OCI-LY1 (cell line): ENCODE results near the gene OGFR.

Experiments
- H2AFZ ChIP-seq: fragments of 200-600 bp; sonication (generic), shearing (Covaris generic); 2 replicates; pipeline ENCODE4 v1.6.0; 2014; ENCODE audit warnings: antibody characterized with exemption, mild to moderate bottlenecking, low read length
- H3F3A ChIP-seq: fragments of 200-600 bp; sonication (generic), shearing (Covaris generic); 2 replicates; pipeline ENCODE4 v1.6.0; 2014; ENCODE audit warnings: mild to moderate bottlenecking, antibody characterized with exemption, low read length, moderate library complexity; ENCODE audit not compliant: insufficient read depth
- H3K27ac ChIP-seq: fragments of 200-600 bp; sonication (generic); 2 replicates; pipeline ENCODE4 v1.5.1; 2014; ENCODE audit warnings: low read length, mixed run types, mild to moderate bottlenecking, low read depth; ENCODE audit not compliant: poor library complexity, severe bottlenecking
- H3K27me3 ChIP-seq: fragments of 200-600 bp; sonication (generic); 2 replicates; pipeline ENCODE4 v1.6.0; 2014; ENCODE audit warnings: antibody characterized with exemption, mild to moderate bottlenecking, low read length, moderate library complexity; ENCODE audit not compliant: insufficient read depth
- H3K36me3 ChIP-seq: fragments of 200-600 bp; sonication (generic); 2 replicates; pipeline ENCODE4 v1.6.1; 2014; ENCODE audit warnings: mild to moderate bottlenecking, antibody characterized with exemption, low read length, moderate library complexity, mixed read lengths; ENCODE audit not compliant: insufficient read depth
- H3K4me1 ChIP-seq: fragments of 200-600 bp; sonication (generic); 2 replicates; pipeline ENCODE4 v1.5.1; 2014; ENCODE audit warnings: mild to moderate bottlenecking, low read length, moderate library complexity; ENCODE audit not compliant: insufficient read depth, severe bottlenecking
- H3K4me2 ChIP-seq: fragments of 200-600 bp; sonication (generic), shearing (Covaris generic); 2 replicates; pipeline ENCODE4 v1.6.1; 2014; ENCODE audit warnings: low read length
- H3K4me3 ChIP-seq: fragments of 200-600 bp; sonication (generic); 2 replicates; pipeline ENCODE4 v1.5.1; 2014; ENCODE audit warnings: low read length, low read depth, mild to moderate bottlenecking, mixed read lengths; ENCODE audit not compliant: poor library complexity, severe bottlenecking
- H3K79me2 ChIP-seq: fragments of 200-600 bp; shearing (Covaris generic); 2 replicates; pipeline ENCODE4 v1.6.1; 2016; ENCODE audit warnings: mixed run types, low read length, mixed read lengths; ENCODE audit not compliant: insufficient read depth
- H3K9ac ChIP-seq: fragments of 200-600 bp; sonication (generic), shearing (Covaris generic); 2 replicates; pipeline ENCODE4 v1.6.1; 2014; ENCODE audit warnings: mild to moderate bottlenecking, low read length, mixed read lengths
- H3K9me2 ChIP-seq: fragments of 200-600 bp; sonication (generic), shearing (Covaris generic); 2 replicates; pipeline ENCODE4 v1.6.1; 2014; ENCODE audit warnings: low read depth, mild to moderate bottlenecking, low read length, mixed read lengths
- H3K9me3 ChIP-seq: fragments of 200-600 bp; shearing (Covaris generic); 2 replicates; pipeline ENCODE4 v1.6.1; 2014; ENCODE audit warnings: low read length, mixed read lengths
- H4K20me1 ChIP-seq: fragments of 200-600 bp; sonication (generic), shearing (Covaris generic); 2 replicates; pipeline ENCODE4 v1.6.0; 2016; ENCODE audit warnings: mild to moderate bottlenecking, low read length; ENCODE audit not compliant: insufficient read depth
- CTCF ChIP-seq: fragments of 200-600 bp; sonication (generic), shearing (Covaris generic); IDR thresholded peaks from 2 replicates; pipeline ENCODE4 v1.5.1; 2017; ENCODE audit warnings: mild to moderate bottlenecking, antibody characterized with exemption, low read length, moderate library complexity, mixed read lengths
- EZH2 ChIP-seq: fragments of 200-600 bp; sonication (generic), shearing (Covaris generic); IDR thresholded peaks from 2 replicates; pipeline ENCODE4 v1.8.0; 2017; ENCODE audit warnings: borderline replicate concordance, mixed run types, mild to moderate bottlenecking, antibody characterized with exemption, low read length, moderate library complexity, mixed read lengths

OGFR gene

DNA sequence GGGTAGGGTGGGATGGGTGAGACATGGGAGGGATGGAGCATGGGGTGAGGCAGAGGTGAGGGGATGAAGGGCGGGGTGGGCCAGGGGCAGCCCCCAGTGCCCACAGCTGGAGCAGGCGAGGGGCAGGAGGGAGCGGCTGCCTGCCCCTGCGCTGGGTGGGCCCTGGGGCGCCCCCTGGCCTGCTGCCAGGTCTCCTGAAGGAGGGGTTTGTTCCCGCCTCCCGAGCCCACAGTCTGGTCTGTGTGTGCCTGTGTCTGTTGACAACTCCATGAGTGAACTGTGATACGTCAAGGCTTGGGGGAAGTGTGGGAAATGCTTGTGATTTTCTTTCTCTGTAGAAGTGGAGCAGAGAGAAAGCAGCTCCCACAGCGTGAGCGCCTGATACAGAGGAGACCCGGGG, 19.2 kb upstream of the OGFR start:
- H3K4me2 ChIP-seq, result no peak overlapping the region
- no peak overlapping the region for H3K27ac ChIP-seq
- no peaks in the 10 kb centered on the region for H3K36me3 ChIP-seq
- no peaks in the 10 kb centered on the region for H3K9me3 ChIP-seq
- no peaks in the 10 kb centered on the region for H3K4me1 ChIP-seq
- no peaks in the 10 kb centered on the region for H3K9me2 ChIP-seq
- no peaks in the 10 kb centered on the region for H4K20me1 ChIP-seq
- H3K27me3 ChIP-seq, result 0 out of 2 replicates have a peak, but pooled peaks cover 8% of the 10 kb centered on the region
- no peak overlapping the region for H3K4me3 ChIP-seq
- no peak overlapping the region for H2AFZ ChIP-seq
- no peaks in the 10 kb centered on the region for H3K79me2 ChIP-seq
- TF ChIP-seq EZH2 (no peak), CTCF (no peak)
- H3K9ac ChIP-seq, result no peak overlapping the region
- no peaks in the 10 kb centered on the region for H3F3A ChIP-seq

- Histone ChIP-seq H3F3A (no peaks in the 10 kb centered on the region), H2AFZ (no peak overlapping the region), H3K9ac (no peak overlapping the region), H3K4me2 (no peak overlapping the region), H3K9me3 (no peaks in the 10 kb centered on the region), H3K4me1 (no peaks in the 10 kb centered on the region), H3K79me2 (no peaks in the 10 kb centered on the region), H3K4me3 (no peak overlapping the region), H3K9me2 (no peaks in the 10 kb centered on the region), H3K36me3 (no peaks in the 10 kb centered on the region), H3K27me3 (0 out of 2 replicates have a peak, but pooled peaks cover 8% of the 10 kb centered on the region), H3K27ac (no peak overlapping the region), H4K20me1 (no peaks in the 10 kb centered on the region)
- TF ChIP-seq CTCF (no peak), EZH2 (no peak)
Measured at GRCh38 chr20:62786157-62786556, 18.5 kb upstream of the OGFR start.

- Histone ChIP-seq H3K9me3 (no peaks in the 10 kb centered on the region), H3K9me2 (no peaks in the 10 kb centered on the region), H3K4me2 (no peak overlapping the region), H3K4me1 (no peaks in the 10 kb centered on the region), H3K79me2 (no peaks in the 10 kb centered on the region), H3K36me3 (no peaks in the 10 kb centered on the region), H3K27ac (no peak overlapping the region), H3K27me3 (0 out of 2 replicates have a peak, but pooled peaks cover 8% of the 10 kb centered on the region), H4K20me1 (no peaks in the 10 kb centered on the region), H3K9ac (no peak overlapping the region), H2AFZ (no peak overlapping the region), H3K4me3 (no peak overlapping the region), H3F3A (no peaks in the 10 kb centered on the region)
- TF ChIP-seq EZH2, result no peak
Measured at GRCh38 chr20:62787321-62787720, 17.3 kb upstream of the OGFR start.

- Histone ChIP-seq H3K4me2 (no peak overlapping the region), H4K20me1 (no peaks in the 10 kb centered on the region), H3K4me3 (no peak overlapping the region), H3K9ac (no peak overlapping the region), H3K9me2 (no peaks in the 10 kb centered on the region), H2AFZ (no peak overlapping the region), H3K79me2 (no peaks in the 10 kb centered on the region), H3F3A (no peaks in the 10 kb centered on the region), H3K36me3 (no peaks in the 10 kb centered on the region), H3K27me3 (0 out of 2 replicates have a peak, but pooled peaks cover 8% of the 10 kb centered on the region), H3K27ac (no peak overlapping the region), H3K9me3 (no peaks in the 10 kb centered on the region), H3K4me1 (no peaks in the 10 kb centered on the region)
- no peak for TF ChIP-seq EZH2
- no peak for TF ChIP-seq CTCF
Measured at GRCh38 chr20:62787866-62788265, 16.8 kb upstream of the OGFR start.
